Ascending aorta (tissue), 2 donors: Measurements from ENCODE around the gene TERB1. TPM values are rescaled to one million over a fixed set of nuclear protein-coding genes. Genes with fewer than 3 reads are reported as not detected.

Source experiments
- DNase-seq, 2 donors: peaks; one replicate each; pipeline ENCODE4 v3.0.0-alpha.2; 2019; ENCODE audit warnings: low spot score in 2 of 2
- H3K27ac ChIP-seq, 2 donors: fragments of 200-600 bp; sonication (generic); one replicate each; pipeline ENCODE4 v1.5.1; 2016 to 2017; ENCODE audit warnings: mild to moderate bottlenecking in 1 of 2
- H3K27me3 ChIP-seq: fragments of 200-600 bp; sonication (generic); one replicate; pipeline ENCODE4 v1.5.1; 2017
- H3K36me3 ChIP-seq, 2 donors: fragments of 200-600 bp; sonication (generic); one replicate each; pipeline ENCODE4 v1.5.1; 2016
- H3K4me1 ChIP-seq, 2 donors: fragments of 200-600 bp; sonication (generic); one replicate each; pipeline ENCODE4 v1.5.1; 2016 to 2017; ENCODE audit warnings: mild to moderate bottlenecking in 1 of 2
- H3K4me3 ChIP-seq, 2 donors: fragments of 200-600 bp; sonication (generic); one replicate each; pipeline ENCODE4 v1.5.1; 2016 to 2017; ENCODE audit warnings: mild to moderate bottlenecking in 1 of 2
- H3K9me3 ChIP-seq, 2 donors: fragments of 200-600 bp; sonication (generic); one replicate each; pipeline ENCODE4 v1.5.1; 2016
- intact Hi-C: fragments of 100-400 bp; cut with DNase I; formaldehyde crosslinking; loops from one replicate; pipeline ENCODE4 v1.15.1; 2023
- total RNA-seq: library from RNA; depleted of rRNA; stranded (reverse); fragments of >200 nt; gene quantifications from one replicate; pipeline ENCODE4 v1.1.0, GENCODE V29; 2016
- TF ChIP-seq, protein P1 (sequence below), 3 experiments: fragments of 200-600 bp in 2 of 3; fragments of 450-650 bp in 1 of 3; sonication (generic) in 2 of 3; IDR thresholded peaks; one replicate each; pipeline ENCODE4 v1.5.1; 2016 to 2019; ENCODE audit warnings: antibody characterized with exemption in 3 of 3, mild to moderate bottlenecking in 1 of 3, moderate library complexity in 1 of 3

The TERB1 gene
- total RNA-seq, 1 donor from 2014 or later, result not detected

DNA sequence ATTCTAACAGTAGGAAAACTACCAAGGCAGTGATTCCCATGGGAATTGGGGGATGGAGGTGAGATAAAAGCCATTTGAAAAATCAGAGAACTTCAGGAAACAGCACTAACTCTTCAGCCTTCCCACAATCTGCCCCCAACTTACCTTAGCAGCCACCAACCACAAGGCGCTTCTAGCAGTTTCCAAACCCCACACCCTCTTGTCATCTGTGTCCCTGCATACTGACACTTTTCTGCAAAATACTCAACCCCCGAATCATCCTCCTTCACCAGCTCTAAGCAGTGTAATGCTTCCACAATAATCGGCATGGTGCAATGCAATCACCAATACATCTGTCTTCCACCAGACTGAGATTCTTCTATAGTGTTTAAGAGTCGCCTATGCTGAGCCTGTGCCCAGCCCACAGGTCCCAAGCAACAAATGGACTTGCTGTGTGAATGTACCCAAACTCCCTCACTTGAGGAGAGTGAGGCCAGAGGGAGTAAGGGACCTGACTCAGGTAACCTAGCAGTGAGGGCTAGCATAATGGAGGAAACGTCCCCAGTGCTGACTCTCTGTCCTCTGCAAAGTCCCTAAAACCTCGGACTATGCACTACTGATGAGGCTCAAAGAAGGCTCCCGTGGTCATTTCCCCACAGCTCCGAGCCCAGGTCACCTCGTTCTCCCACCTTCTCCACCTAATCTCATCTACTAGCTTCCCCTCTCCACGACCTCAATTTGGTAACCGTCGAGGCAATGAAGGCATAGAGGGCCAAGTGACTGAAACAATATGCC is 50.9 kb downstream of the TERB1 start:
- no peaks in the 10 kb centered on the region for H3K9me3 ChIP-seq
- H3K36me3 ChIP-seq, result peaks cover 19 to 25% of the 10 kb centered on the region in 2 donors
- peak overlapping the region; percentile 82 to 83 for H3K27ac ChIP-seq
- TF ChIP-seq, protein P1, sequence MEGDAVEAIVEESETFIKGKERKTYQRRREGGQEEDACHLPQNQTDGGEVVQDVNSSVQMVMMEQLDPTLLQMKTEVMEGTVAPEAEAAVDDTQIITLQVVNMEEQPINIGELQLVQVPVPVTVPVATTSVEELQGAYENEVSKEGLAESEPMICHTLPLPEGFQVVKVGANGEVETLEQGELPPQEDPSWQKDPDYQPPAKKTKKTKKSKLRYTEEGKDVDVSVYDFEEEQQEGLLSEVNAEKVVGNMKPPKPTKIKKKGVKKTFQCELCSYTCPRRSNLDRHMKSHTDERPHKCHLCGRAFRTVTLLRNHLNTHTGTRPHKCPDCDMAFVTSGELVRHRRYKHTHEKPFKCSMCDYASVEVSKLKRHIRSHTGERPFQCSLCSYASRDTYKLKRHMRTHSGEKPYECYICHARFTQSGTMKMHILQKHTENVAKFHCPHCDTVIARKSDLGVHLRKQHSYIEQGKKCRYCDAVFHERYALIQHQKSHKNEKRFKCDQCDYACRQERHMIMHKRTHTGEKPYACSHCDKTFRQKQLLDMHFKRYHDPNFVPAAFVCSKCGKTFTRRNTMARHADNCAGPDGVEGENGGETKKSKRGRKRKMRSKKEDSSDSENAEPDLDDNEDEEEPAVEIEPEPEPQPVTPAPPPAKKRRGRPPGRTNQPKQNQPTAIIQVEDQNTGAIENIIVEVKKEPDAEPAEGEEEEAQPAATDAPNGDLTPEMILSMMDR (IDR thresholded peaks at IDR 0.05), result no peak
- peak overlapping the region; percentile 82 to 87 for H3K4me3 ChIP-seq
- no peaks in the 10 kb centered on the region for H3K27me3 ChIP-seq
- no peak for DNase-seq
- H3K4me1 ChIP-seq, result peaks cover 6 to 22% of the 10 kb centered on the region in 2 donors
- intact Hi-C loops, result loop anchor here (1.0 to 5.0 kb wide), 3 partner anchors 22 to 143 kb away; no protein-coding TSS in a partner anchor

DNA sequence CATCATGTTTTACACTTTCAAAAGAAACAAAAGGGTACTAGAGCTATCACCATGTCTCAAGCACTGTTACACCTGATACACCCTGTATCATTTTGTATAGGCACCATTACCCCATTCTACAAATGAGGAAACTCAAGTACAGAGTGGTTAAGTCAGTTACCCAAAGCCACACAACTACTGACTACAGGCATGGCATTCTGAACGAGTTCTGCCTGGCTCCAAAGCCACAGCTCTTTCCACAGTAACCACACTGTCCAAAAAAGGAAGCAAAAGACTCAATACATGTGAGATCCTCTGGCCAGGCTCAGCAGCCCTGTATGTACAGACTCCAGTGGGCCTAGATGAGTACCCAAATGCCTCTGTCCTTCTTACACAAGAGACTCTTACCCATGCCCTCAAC is 54.7 kb downstream of the TERB1 start:
- Histone ChIP-seq H3K4me3 (no peak overlapping the region), H3K36me3 (peaks cover 27 to 42% of the 10 kb centered on the region in 2 donors), H3K4me1 (peaks cover 6 to 25% of the 10 kb centered on the region in 2 donors), H3K27ac (no peak overlapping the region), H3K9me3 (no peaks in the 10 kb centered on the region), H3K27me3 (no peaks in the 10 kb centered on the region)
- intact Hi-C loops, result no loop called here
- no peak for DNase-seq
- TF ChIP-seq, protein P1 (IDR thresholded peaks at IDR 0.05), result no peak

DNA sequence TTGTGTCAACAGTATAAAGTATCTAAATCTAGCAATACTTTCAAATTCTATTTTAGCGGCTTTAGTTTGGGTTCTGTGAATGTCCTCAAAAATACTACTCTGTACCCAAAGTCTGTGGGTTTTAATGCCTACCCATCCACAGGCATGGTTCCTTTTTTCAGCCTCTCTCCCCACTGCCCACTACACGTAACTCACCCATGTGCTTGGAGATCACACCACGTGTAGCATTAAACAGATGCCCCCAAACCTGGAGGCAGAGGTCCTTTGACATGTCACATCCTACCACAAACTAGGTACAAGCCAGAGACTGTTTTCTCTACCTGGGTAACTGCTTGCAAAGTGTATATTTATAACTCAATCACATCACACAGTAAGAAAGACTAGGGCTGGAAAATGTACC is 55.3 kb downstream of the TERB1 start:
- intact Hi-C loops, result no loop called here
- H3K27me3 ChIP-seq, result no peaks in the 10 kb centered on the region
- peaks cover 9 to 29% of the 10 kb centered on the region in 2 donors for H3K4me1 ChIP-seq

DNA sequence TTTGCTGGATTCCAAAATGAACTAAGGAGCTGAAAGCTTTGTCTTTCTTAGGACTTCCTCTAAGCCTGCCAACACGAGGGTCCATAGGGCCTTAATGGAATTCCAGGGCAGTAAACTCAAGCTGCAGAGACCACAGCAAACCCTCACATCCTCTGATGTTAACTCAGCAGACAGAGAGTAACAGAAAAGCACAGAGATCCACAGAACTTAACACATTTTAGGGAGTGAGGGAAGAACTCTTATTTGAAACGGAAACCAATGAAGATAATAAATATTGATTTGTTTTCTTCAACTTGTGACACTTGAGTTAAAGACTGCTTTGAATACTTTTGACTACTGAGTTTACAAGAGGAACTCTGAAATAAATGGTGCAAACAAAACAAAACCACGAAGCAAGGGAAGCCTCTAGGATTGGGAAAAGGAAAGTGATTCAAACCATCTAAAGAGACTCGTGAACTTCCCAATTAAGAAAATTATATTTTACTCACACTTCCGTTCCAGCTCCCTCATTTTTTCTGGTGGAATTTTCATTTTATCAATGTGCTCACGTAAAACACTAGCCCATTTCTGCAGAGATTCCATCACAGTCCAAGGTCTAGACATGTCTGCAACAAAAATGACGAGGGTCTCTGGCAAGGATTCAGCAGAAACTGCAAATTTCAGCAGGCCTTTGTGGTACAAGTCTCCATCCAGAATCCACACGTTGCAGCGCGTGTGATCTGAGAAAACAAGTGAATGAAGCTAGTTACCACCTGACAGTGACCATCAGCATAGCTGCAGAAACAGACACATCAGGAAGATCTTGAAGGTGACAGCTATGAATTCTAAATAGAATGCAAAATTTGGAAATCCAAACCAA is 59.2 kb downstream of the TERB1 start:
- DNase-seq, result no peak
- intact Hi-C loops, result loop anchor here (2.0 kb wide), 1 partner anchor 45 kb away; the partner anchor contains the start of gene CMTM4
- no peak overlapping the region for H3K4me3 ChIP-seq
- H3K36me3 ChIP-seq, result peaks cover 33 to 58% of the 10 kb centered on the region in 2 donors
- no peaks in the 10 kb centered on the region for H3K9me3 ChIP-seq
- peaks cover 10 to 21% of the 10 kb centered on the region in 2 donors for H3K4me1 ChIP-seq
- H3K27ac ChIP-seq, result peak overlapping the region; percentile 61 to 83
- TF ChIP-seq, protein P1 (IDR thresholded peaks at IDR 0.05), result no peak
- no peaks in the 10 kb centered on the region for H3K27me3 ChIP-seq

More for the DNA sequence above, 55.3 kb downstream of the TERB1 start:
- Histone ChIP-seq H3K9me3 (no peaks in the 10 kb centered on the region), H3K4me3 (no peak overlapping the region), H3K36me3 (peaks cover 27 to 42% of the 10 kb centered on the region in 2 donors), H3K27ac (no peak overlapping the region)
- DNase-seq, result no peak
- TF ChIP-seq, protein P1 (IDR thresholded peaks at IDR 0.05), result no peak

DNA sequence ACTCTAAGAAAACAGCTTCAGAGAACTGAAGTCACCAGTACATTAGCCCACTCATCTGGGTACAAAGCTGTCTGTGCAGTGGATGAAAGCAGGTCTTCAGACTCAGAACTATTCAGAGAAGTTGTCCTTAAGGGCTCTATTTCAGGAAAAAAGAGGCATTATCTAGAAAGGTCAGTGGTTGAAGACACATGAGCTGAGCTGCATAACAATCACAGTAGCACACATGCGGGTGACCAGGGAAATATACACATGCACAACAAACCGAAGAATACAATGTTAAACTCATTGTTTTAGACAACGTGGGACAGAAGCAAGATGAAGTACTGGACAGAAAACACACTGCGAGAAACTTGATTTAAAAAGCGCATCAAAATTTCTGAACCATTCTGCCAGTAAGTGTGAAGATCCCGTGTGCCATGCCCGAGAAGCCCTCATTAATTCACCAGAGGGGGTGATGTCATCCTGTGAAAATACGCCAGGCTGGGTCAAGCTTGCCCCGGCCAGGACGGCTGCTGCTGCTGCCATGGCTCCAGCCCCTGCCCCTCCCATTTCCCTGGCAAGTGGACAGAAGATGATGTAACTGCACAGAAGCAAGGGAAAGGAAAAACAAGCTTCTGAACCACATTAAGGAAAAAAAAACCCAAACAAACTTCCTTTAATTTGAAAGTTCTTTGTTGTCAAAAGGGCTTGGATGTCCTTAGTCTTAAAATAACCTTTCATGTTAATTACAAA is 60.0 kb downstream of the TERB1 start:
- H3K4me3 ChIP-seq, result peak overlapping the region in 1 of 2 donors; percentile 12
- no peaks in the 10 kb centered on the region for H3K9me3 ChIP-seq
- H3K4me1 ChIP-seq, result peaks cover 10 to 21% of the 10 kb centered on the region in 2 donors
- no peaks in the 10 kb centered on the region for H3K27me3 ChIP-seq
- H3K36me3 ChIP-seq, result peaks cover 30 to 57% of the 10 kb centered on the region in 2 donors
- TF ChIP-seq, protein P1 (IDR thresholded peaks at IDR 0.05), result no peak
- intact Hi-C loops, result loop anchor here (2.0 kb wide), 1 partner anchor 45 kb away; the partner anchor contains the start of gene CMTM4
- peak; percentile 75 to 96 for DNase-seq
- peak overlapping the region; percentile 61 to 83 for H3K27ac ChIP-seq
